Measurements from ENCODE around the gene PRKN. TPM values are rescaled to one million over a fixed set of nuclear protein-coding genes. Genes with fewer than 3 reads are reported as not detected.

PRKN gene
- total RNA-seq, 1 donor from 2014 or later, result not detected

- intact Hi-C loops (cut with micrococcal nuclease), result no loop called here
- H3K27ac Mint-ChIP-seq, result no peak overlapping the region
- no peaks in the 10 kb centered on the region for H3K36me3 Mint-ChIP-seq (ENCODE audit: low read depth)
- H3K27me3 Mint-ChIP-seq (ENCODE audit: insufficient read depth), result no peaks in the 10 kb centered on the region
- no peak for DNase-seq (ENCODE audit: low spot score)
- H3K4me1 Mint-ChIP-seq (ENCODE audit: low read depth), result no peaks in the 10 kb centered on the region
- H3K4me3 Mint-ChIP-seq, result no peak overlapping the region
- H3K9me3 Mint-ChIP-seq, result no peaks in the 10 kb centered on the region
These were observed 1050.4 kb downstream of the PRKN start for GRCh38 chr6:161677188-161677587.

GRCh38 chr6:161676586-161676985 lies 1051.0 kb downstream of the PRKN start:
- intact Hi-C loops (cut with micrococcal nuclease), result no loop called here
- no peak overlapping the region for H3K4me3 Mint-ChIP-seq
- DNase-seq (ENCODE audit: low spot score), result no peak
- no peaks in the 10 kb centered on the region for H3K27me3 Mint-ChIP-seq (ENCODE audit: insufficient read depth)
- H3K36me3 Mint-ChIP-seq (ENCODE audit: low read depth), result no peaks in the 10 kb centered on the region
- H3K9me3 Mint-ChIP-seq, result no peaks in the 10 kb centered on the region
- no peaks in the 10 kb centered on the region for H3K4me1 Mint-ChIP-seq (ENCODE audit: low read depth)
- H3K27ac Mint-ChIP-seq, result no peak overlapping the region

- DNase-seq (ENCODE audit: low spot score), result no peak
- Mint-ChIP-seq H3K36me3 (ENCODE audit: low read depth) (no peaks in the 10 kb centered on the region), H3K27ac (no peak overlapping the region), H3K4me3 (no peak overlapping the region), H3K27me3 (ENCODE audit: insufficient read depth) (no peaks in the 10 kb centered on the region), H3K9me3 (no peaks in the 10 kb centered on the region), H3K4me1 (ENCODE audit: low read depth) (no peaks in the 10 kb centered on the region)
- intact Hi-C loops (cut with micrococcal nuclease), result no loop called here
These were observed 1052.5 kb downstream of the PRKN start for GRCh38 chr6:161674930-161675682.

GRCh38 chr6:161673026-161673425 lies 1054.5 kb downstream of the PRKN start:
- Mint-ChIP-seq H3K27ac (no peak overlapping the region), H3K9me3 (no peaks in the 10 kb centered on the region), H3K4me3 (no peak overlapping the region), H3K36me3 (ENCODE audit: low read depth) (no peaks in the 10 kb centered on the region), H3K27me3 (ENCODE audit: insufficient read depth) (no peaks in the 10 kb centered on the region), H3K4me1 (ENCODE audit: low read depth) (no peaks in the 10 kb centered on the region)
- intact Hi-C loops (cut with micrococcal nuclease), result no loop called here
- no peak for DNase-seq (ENCODE audit: low spot score)

GRCh38 chr6:161671117-161671516 lies 1056.4 kb downstream of the PRKN start:
- Mint-ChIP-seq H3K9me3 (no peaks in the 10 kb centered on the region), H3K36me3 (ENCODE audit: low read depth) (no peaks in the 10 kb centered on the region), H3K27me3 (ENCODE audit: insufficient read depth) (no peaks in the 10 kb centered on the region), H3K27ac (no peak overlapping the region), H3K4me3 (no peak overlapping the region), H3K4me1 (ENCODE audit: low read depth) (no peaks in the 10 kb centered on the region)
- no peak for DNase-seq (ENCODE audit: low spot score)
- intact Hi-C loops (cut with micrococcal nuclease), result no loop called here

- no peak for DNase-seq (ENCODE audit: low spot score)
- no peaks in the 10 kb centered on the region for H3K36me3 Mint-ChIP-seq (ENCODE audit: low read depth)
- no peaks in the 10 kb centered on the region for H3K4me1 Mint-ChIP-seq (ENCODE audit: low read depth)
- H3K27me3 Mint-ChIP-seq (ENCODE audit: insufficient read depth), result no peaks in the 10 kb centered on the region
- no peak overlapping the region for H3K27ac Mint-ChIP-seq
- intact Hi-C loops (cut with micrococcal nuclease), result no loop called here
- H3K9me3 Mint-ChIP-seq, result no peaks in the 10 kb centered on the region
- no peak overlapping the region for H3K4me3 Mint-ChIP-seq
These were observed 1058.9 kb downstream of the PRKN start for GRCh38 chr6:161668665-161669064.

- H3K27ac Mint-ChIP-seq, result no peak overlapping the region
- no peaks in the 10 kb centered on the region for H3K9me3 Mint-ChIP-seq
- intact Hi-C loops (cut with micrococcal nuclease), result no loop called here
- DNase-seq (ENCODE audit: low spot score), result no peak
- H3K27me3 Mint-ChIP-seq (ENCODE audit: insufficient read depth), result no peaks in the 10 kb centered on the region
- no peaks in the 10 kb centered on the region for H3K36me3 Mint-ChIP-seq (ENCODE audit: low read depth)
- no peaks in the 10 kb centered on the region for H3K4me1 Mint-ChIP-seq (ENCODE audit: low read depth)
- no peak overlapping the region for H3K4me3 Mint-ChIP-seq
These were observed 1059.6 kb downstream of the PRKN start for GRCh38 chr6:161667957-161668356.

- Mint-ChIP-seq H3K27ac (no peak overlapping the region), H3K4me3 (no peak overlapping the region), H3K9me3 (no peaks in the 10 kb centered on the region)
These were observed 1063.9 kb downstream of the PRKN start for GRCh38 chr6:161663682-161664081.

GRCh38 chr6:161660666-161661571 lies 1066.6 kb downstream of the PRKN start:
- no peak for DNase-seq (ENCODE audit: low spot score)
- H3K9me3 Mint-ChIP-seq, result no peaks in the 10 kb centered on the region
- no peaks in the 10 kb centered on the region for H3K36me3 Mint-ChIP-seq (ENCODE audit: low read depth)
- no peak overlapping the region for H3K4me3 Mint-ChIP-seq
- intact Hi-C loops (cut with micrococcal nuclease), result no loop called here
- H3K27me3 Mint-ChIP-seq (ENCODE audit: insufficient read depth), result no peaks in the 10 kb centered on the region
- no peaks in the 10 kb centered on the region for H3K4me1 Mint-ChIP-seq (ENCODE audit: low read depth)
- H3K27ac Mint-ChIP-seq, result no peak overlapping the region

More at GRCh38 chr6:161663682-161664081, 1063.9 kb downstream of the PRKN start:
- no peak for DNase-seq (ENCODE audit: low spot score)
- intact Hi-C loops (cut with micrococcal nuclease), result no loop called here
- H3K36me3 Mint-ChIP-seq (ENCODE audit: low read depth), result no peaks in the 10 kb centered on the region
- no peaks in the 10 kb centered on the region for H3K27me3 Mint-ChIP-seq (ENCODE audit: insufficient read depth)
- H3K4me1 Mint-ChIP-seq (ENCODE audit: low read depth), result no peaks in the 10 kb centered on the region

GRCh38 chr6:161658211-161658610 lies 1069.4 kb downstream of the PRKN start:
- H3K9me3 Mint-ChIP-seq, result no peaks in the 10 kb centered on the region

GRCh38 chr6:161654209-161654608 lies 1073.4 kb downstream of the PRKN start:
- Mint-ChIP-seq H3K27me3 (ENCODE audit: insufficient read depth) (no peaks in the 10 kb centered on the region), H3K4me3 (no peak overlapping the region), H3K27ac (no peak overlapping the region), H3K4me1 (ENCODE audit: low read depth) (no peaks in the 10 kb centered on the region), H3K9me3 (no peaks in the 10 kb centered on the region), H3K36me3 (ENCODE audit: low read depth) (no peaks in the 10 kb centered on the region)
- no peak for DNase-seq (ENCODE audit: low spot score)
- intact Hi-C loops (cut with micrococcal nuclease), result no loop called here

More at GRCh38 chr6:161658211-161658610, 1069.4 kb downstream of the PRKN start:
- no peak for DNase-seq (ENCODE audit: low spot score)
- Mint-ChIP-seq H3K27me3 (ENCODE audit: insufficient read depth) (no peaks in the 10 kb centered on the region), H3K36me3 (ENCODE audit: low read depth) (no peaks in the 10 kb centered on the region), H3K27ac (no peak overlapping the region), H3K4me1 (ENCODE audit: low read depth) (no peaks in the 10 kb centered on the region), H3K4me3 (no peak overlapping the region)
- intact Hi-C loops (cut with micrococcal nuclease), result no loop called here

- Mint-ChIP-seq H3K27ac (no peak overlapping the region), H3K4me1 (ENCODE audit: low read depth) (no peaks in the 10 kb centered on the region), H3K36me3 (ENCODE audit: low read depth) (no peaks in the 10 kb centered on the region), H3K4me3 (no peak overlapping the region), H3K9me3 (no peaks in the 10 kb centered on the region), H3K27me3 (ENCODE audit: insufficient read depth) (no peaks in the 10 kb centered on the region)
- DNase-seq (ENCODE audit: low spot score), result no peak
- intact Hi-C loops (cut with micrococcal nuclease), result no loop called here
These were observed 1075.6 kb downstream of the PRKN start for GRCh38 chr6:161651949-161652348.

GRCh38 chr6:161649841-161650240 lies 1077.7 kb downstream of the PRKN start:
- Mint-ChIP-seq H3K4me3 (no peak overlapping the region), H3K27me3 (ENCODE audit: insufficient read depth) (no peaks in the 10 kb centered on the region)

More at GRCh38 chr6:161649841-161650240, 1077.7 kb downstream of the PRKN start:
- intact Hi-C loops (cut with micrococcal nuclease), result no loop called here
- H3K27ac Mint-ChIP-seq, result no peak overlapping the region
- H3K9me3 Mint-ChIP-seq, result no peaks in the 10 kb centered on the region
- no peaks in the 10 kb centered on the region for H3K4me1 Mint-ChIP-seq (ENCODE audit: low read depth)
- no peak for DNase-seq (ENCODE audit: low spot score)
- no peaks in the 10 kb centered on the region for H3K36me3 Mint-ChIP-seq (ENCODE audit: low read depth)
